Keratinocyte (primary cell): ENCODE data around the gene HADH. TPM values are rescaled to one million over a fixed set of nuclear protein-coding genes. Genes with fewer than 3 reads are reported as not detected.
A peak's percentile ranks its signal among the peaks of the same experiment; 100 is the strongest.

ENCODE experiments used
- DNase-seq: peaks from one replicate; pipeline ENCODE4 v3.0.0-alpha.2; 2011; ENCODE audit warnings: low read depth, missing footprints, low spot score
- FAIRE-seq: peaks from 2 replicates; lab custom pipeline; 2011; peaks lifted over from hg19 to GRCh38; lab: Jason Lieb, UNC
- H2AFZ ChIP-seq: 2 replicates; pipeline ENCODE4 v1.6.0; 2012; ENCODE audit warnings: low read length, control low read depth, inconsistent platforms; ENCODE audit not compliant: control insufficient read depth
- H3K27ac ChIP-seq: 2 replicates; pipeline ENCODE4 v1.5.1; 2011; ENCODE audit warnings: low read length; ENCODE audit not compliant: control insufficient read depth, insufficient read depth
- H3K27me3 ChIP-seq: 3 replicates; pipeline ENCODE4 v1.6.0; 2011; ENCODE audit warnings: low read length; ENCODE audit not compliant: control insufficient read depth, insufficient read depth; ENCODE audit errors: extremely low read depth
- H3K36me3 ChIP-seq, 2 experiments: 2 replicates in 1 of 2; 3 replicates in 1 of 2; pipeline ENCODE4 v1.5.1; 2011; ENCODE audit warnings: low read length in 2 of 2, mild to moderate bottlenecking in 1 of 2; ENCODE audit not compliant: control insufficient read depth in 2 of 2, insufficient read depth in 2 of 2; ENCODE audit errors: extremely low read depth in 1 of 2
- H3K4me1 ChIP-seq: 3 replicates; pipeline ENCODE4 v1.5.1; 2011; ENCODE audit warnings: low read length; ENCODE audit not compliant: control insufficient read depth, insufficient read depth; ENCODE audit errors: extremely low read depth
- H3K4me2 ChIP-seq: 3 replicates; pipeline ENCODE4 v1.6.0; 2011; ENCODE audit warnings: low read depth, low read length; ENCODE audit not compliant: control insufficient read depth, insufficient read depth; ENCODE audit errors: extremely low read depth
- H3K4me3 ChIP-seq, 3 experiments: fragments of 200-600 bp in 1 of 3; sonication (generic) in 1 of 3; 2 replicates in 2 of 3; 3 replicates in 1 of 3; pipeline ENCODE4 v1.5.1; 2011 to 2016; ENCODE audit warnings: low read length in 3 of 3, mild to moderate bottlenecking in 3 of 3, control low read depth in 2 of 3, inconsistent platforms in 1 of 3, low read depth in 1 of 3, mixed read lengths in 1 of 3, mixed run types in 1 of 3, moderate library complexity in 1 of 3; ENCODE audit not compliant: control insufficient read depth in 2 of 3, insufficient read depth in 2 of 3; ENCODE audit errors: extremely low read depth in 1 of 3
- H3K79me2 ChIP-seq: 2 replicates; pipeline ENCODE4 v1.6.0; 2012; ENCODE audit warnings: low read length; ENCODE audit not compliant: control insufficient read depth, insufficient read depth
- H3K9ac ChIP-seq: 3 replicates; pipeline ENCODE4 v1.6.0; 2011; ENCODE audit warnings: low read length; ENCODE audit not compliant: control insufficient read depth, insufficient read depth; ENCODE audit errors: extremely low read depth
- H3K9me1 ChIP-seq: 3 replicates; pipeline ENCODE4 v1.6.0; 2011; ENCODE audit warnings: low read length; ENCODE audit not compliant: control insufficient read depth, insufficient read depth; ENCODE audit errors: extremely low read depth
- H3K9me3 ChIP-seq: 2 replicates; pipeline ENCODE4 v1.5.1; 2012; ENCODE audit warnings: low read depth, low read length; ENCODE audit not compliant: control insufficient read depth
- H4K20me1 ChIP-seq: 3 replicates; pipeline ENCODE4 v1.6.0; 2011; ENCODE audit warnings: low read length; ENCODE audit not compliant: control insufficient read depth, insufficient read depth; ENCODE audit errors: extremely low read depth
- EZH2 ChIP-seq: IDR thresholded peaks from one replicate; pipeline ENCODE4 v1.6.1; 2012; ENCODE audit warnings: inconsistent platforms, mild to moderate bottlenecking, low read length, moderate library complexity
- dilution Hi-C: fragments of 300-500 bp; cut with MboI; formaldehyde crosslinking; loops from one replicate; pipeline ENCODE4 v1.7.0; 2020; ENCODE audit warnings: low sequenced_read_pairs; ENCODE audit not compliant: extremely low pct_ligation_motif_present
- polyA plus RNA-seq, 5 experiments: library from polyadenylated mRNA; depleted of rRNA in 3 of 5; stranded (reverse) in 3 of 5; stranded (forward) in 1 of 5; unstranded in 1 of 5; fragments of >200 nt; gene quantifications; 1 replicate in 1 of 5; 2 replicates in 3 of 5; 3 replicates in 1 of 5; pipeline versions ENCODE4 v1.2.1 to v1.2.3, GENCODE V29; 2011 to 2012; ENCODE audit warnings: missing spikeins in 2 of 5, low read depth in 1 of 5, low replicate concordance in 1 of 5
- TF ChIP-seq, protein P1 (sequence below), 3 experiments: IDR thresholded peaks in 1 of 3; conservative IDR thresholded peaks in 1 of 3; optimal IDR thresholded peaks in 1 of 3; 2 replicates in 2 of 3; 3 replicates in 1 of 3; pipeline versions ENCODE3 to v1.5.1; 2011; ENCODE audit warnings: low read length in 3 of 3, mild to moderate bottlenecking in 3 of 3, moderate library complexity in 2 of 3, control low read depth in 1 of 3, inconsistent platforms in 1 of 3; ENCODE audit not compliant: insufficient read depth in 2 of 3; ENCODE audit errors: extremely low read depth in 1 of 3

HADH gene
- polyA plus RNA-seq, 1 donor (not counting 4 experiments of a cell fraction or from before 2014, with no cell fraction given) = 49.3 TPM

DNA sequence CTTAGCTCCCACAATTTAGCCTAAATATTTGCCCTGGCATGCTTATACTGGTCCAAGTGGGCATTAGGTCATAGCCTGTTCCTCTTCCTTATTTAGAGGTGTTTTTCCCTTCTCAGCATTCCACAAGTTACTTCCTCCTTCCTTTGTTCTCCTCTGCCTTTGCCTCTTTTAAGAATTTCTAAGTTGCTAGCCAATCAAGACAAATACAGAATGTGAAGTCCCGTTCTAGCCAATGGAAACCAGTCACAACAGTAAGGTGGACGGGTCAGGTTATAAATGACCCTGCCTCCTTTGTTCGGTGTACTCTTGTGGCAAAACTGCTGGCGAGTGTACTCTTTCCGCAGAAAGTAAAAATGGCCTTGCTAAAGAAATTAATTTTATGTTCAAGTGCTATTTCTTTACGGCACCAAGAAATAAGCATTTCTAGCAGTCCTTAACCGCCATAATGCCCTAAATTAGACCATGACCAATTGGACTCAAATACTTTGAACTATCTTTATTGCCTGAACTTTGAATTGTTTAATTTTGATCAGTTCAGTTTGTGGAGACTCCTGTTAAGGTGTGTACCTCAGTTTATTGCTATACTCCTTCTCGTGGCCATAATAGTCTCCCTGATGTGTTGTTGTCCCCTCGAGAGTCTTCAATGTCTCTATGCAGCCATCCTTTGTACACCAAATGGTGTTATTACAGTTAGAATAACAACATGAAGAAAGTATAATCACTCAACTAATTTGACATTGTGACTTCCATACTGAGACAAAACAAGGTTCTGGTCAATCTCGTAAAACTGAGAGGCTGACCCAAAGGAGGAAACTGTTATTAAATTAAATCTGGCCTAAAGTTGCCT, 1.6 kb upstream of the HADH start:
- H2AFZ ChIP-seq = peak overlapping the region; percentile 68
- H4K20me1 ChIP-seq = no peaks in the 10 kb centered on the region
- TF ChIP-seq EZH2 = no peak
- TF ChIP-seq, protein P1, sequence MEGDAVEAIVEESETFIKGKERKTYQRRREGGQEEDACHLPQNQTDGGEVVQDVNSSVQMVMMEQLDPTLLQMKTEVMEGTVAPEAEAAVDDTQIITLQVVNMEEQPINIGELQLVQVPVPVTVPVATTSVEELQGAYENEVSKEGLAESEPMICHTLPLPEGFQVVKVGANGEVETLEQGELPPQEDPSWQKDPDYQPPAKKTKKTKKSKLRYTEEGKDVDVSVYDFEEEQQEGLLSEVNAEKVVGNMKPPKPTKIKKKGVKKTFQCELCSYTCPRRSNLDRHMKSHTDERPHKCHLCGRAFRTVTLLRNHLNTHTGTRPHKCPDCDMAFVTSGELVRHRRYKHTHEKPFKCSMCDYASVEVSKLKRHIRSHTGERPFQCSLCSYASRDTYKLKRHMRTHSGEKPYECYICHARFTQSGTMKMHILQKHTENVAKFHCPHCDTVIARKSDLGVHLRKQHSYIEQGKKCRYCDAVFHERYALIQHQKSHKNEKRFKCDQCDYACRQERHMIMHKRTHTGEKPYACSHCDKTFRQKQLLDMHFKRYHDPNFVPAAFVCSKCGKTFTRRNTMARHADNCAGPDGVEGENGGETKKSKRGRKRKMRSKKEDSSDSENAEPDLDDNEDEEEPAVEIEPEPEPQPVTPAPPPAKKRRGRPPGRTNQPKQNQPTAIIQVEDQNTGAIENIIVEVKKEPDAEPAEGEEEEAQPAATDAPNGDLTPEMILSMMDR (optimal IDR thresholded peaks at IDR 0.05 in 1 of 3, IDR thresholded peaks at IDR 0.05 in 1 of 3, conservative IDR thresholded peaks at IDR 0.05 in 1 of 3; ENCODE audit: extremely low read depth in 1 of 3, insufficient read depth in 2 of 3, low read length in 3 of 3) = no peak
- peaks cover 35% of the 10 kb centered on the region for H3K4me1 ChIP-seq
- H3K4me2 ChIP-seq = peak overlapping the region; percentile 99
- FAIRE-seq = no peak
- H3K9me3 ChIP-seq = no peaks in the 10 kb centered on the region
- H3K9me1 ChIP-seq = no peaks in the 10 kb centered on the region
- no peaks in the 10 kb centered on the region for H3K27me3 ChIP-seq
- peaks cover 35% of the 10 kb centered on the region for H3K79me2 ChIP-seq
- H3K27ac ChIP-seq = no peak overlapping the region
- dilution Hi-C loops = no loop called here
- H3K4me3 ChIP-seq = no peak overlapping the region
- H3K36me3 ChIP-seq = no peaks in the 10 kb centered on the region
- H3K9ac ChIP-seq = no peak overlapping the region
- no peak for DNase-seq

DNA sequence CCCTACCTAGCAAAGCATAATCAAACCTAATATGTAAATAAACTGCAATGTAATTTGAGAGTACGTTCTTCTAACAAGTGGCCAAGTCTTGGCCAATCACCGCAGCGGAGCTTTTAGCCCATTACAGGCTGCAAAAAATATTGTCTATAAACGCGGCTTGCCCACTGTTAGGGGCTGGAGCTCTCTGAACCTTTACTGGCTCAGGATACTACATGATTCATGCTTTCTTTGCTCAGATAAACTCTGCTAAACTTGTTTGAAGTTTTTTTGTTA, 990 bp upstream of the HADH start:
- no peak for DNase-seq
- H3K27ac ChIP-seq = no peak overlapping the region

More for the DNA sequence above, 990 bp upstream of the HADH start:
- no peaks in the 10 kb centered on the region for H3K27me3 ChIP-seq
- FAIRE-seq = no peak
- H3K4me1 ChIP-seq = peaks cover 35% of the 10 kb centered on the region
- no peak overlapping the region for H3K4me3 ChIP-seq
- peaks cover 40% of the 10 kb centered on the region for H3K79me2 ChIP-seq
- H4K20me1 ChIP-seq = no peaks in the 10 kb centered on the region
- H3K9ac ChIP-seq = no peak overlapping the region
- no peak for TF ChIP-seq EZH2
- TF ChIP-seq, protein P1 (optimal IDR thresholded peaks at IDR 0.05 in 1 of 3, IDR thresholded peaks at IDR 0.05 in 1 of 3, conservative IDR thresholded peaks at IDR 0.05 in 1 of 3; ENCODE audit: extremely low read depth in 1 of 3, insufficient read depth in 2 of 3, low read length in 3 of 3) = no peak
- H3K9me3 ChIP-seq = no peaks in the 10 kb centered on the region
- H2AFZ ChIP-seq = no peak overlapping the region
- dilution Hi-C loops = no loop called here
- no peaks in the 10 kb centered on the region for H3K36me3 ChIP-seq
- H3K4me2 ChIP-seq = peak overlapping the region; percentile 99
- no peaks in the 10 kb centered on the region for H3K9me1 ChIP-seq
